AG09309 (cell line): ENCODE results near the gene RBMS3.
"Not testable (repeated sequence)": the region's sequence is repeated elsewhere in the genome, so short reads cannot be mapped to it uniquely, and the experiment has no call there.

Experiments
- DNase-seq: peaks from one replicate; pipeline ENCODE4 v3.0.0-alpha.2; 2010; ENCODE audit warnings: low read depth
- H3K4me3 ChIP-seq: 2 replicates; pipeline ENCODE4 v1.5.1; 2011; ENCODE audit warnings: mild to moderate bottlenecking, low read depth, low read length, moderate library complexity; ENCODE audit not compliant: control insufficient read depth
- CTCF ChIP-seq: IDR thresholded peaks from 2 replicates; pipeline ENCODE4 v1.5.1; 2011; ENCODE audit warnings: mild to moderate bottlenecking, low read depth, low read length, inconsistent platforms; ENCODE audit not compliant: insufficient read depth, control insufficient read depth; ENCODE audit errors: missing control alignments

The RBMS3 gene

GRCh38 chr3:29802057-29802456 is 521.2 kb downstream of the RBMS3 start:
- no peak overlapping the region for H3K4me3 ChIP-seq
- no peak for TF ChIP-seq CTCF
- no peak for DNase-seq

GRCh38 chr3:29804044-29804443 is 523.2 kb downstream of the RBMS3 start:
- no peak for TF ChIP-seq CTCF
- no peak for DNase-seq
- H3K4me3 ChIP-seq: no peak overlapping the region

- TF ChIP-seq CTCF: no peak
- DNase-seq: no peak
- H3K4me3 ChIP-seq: no peak overlapping the region
These were observed 524.9 kb downstream of the RBMS3 start for GRCh38 chr3:29805757-29806156.

GRCh38 chr3:29808324-29808723 is 527.5 kb downstream of the RBMS3 start:
- H3K4me3 ChIP-seq, DNase-seq: not testable (repeated sequence)

- no peak overlapping the region for H3K4me3 ChIP-seq
- TF ChIP-seq CTCF: no peak
- peak; percentile 27 for DNase-seq
These were observed 541.2 kb downstream of the RBMS3 start for GRCh38 chr3:29822071-29822470.

- TF ChIP-seq CTCF: no peak
- H3K4me3 ChIP-seq: no peak overlapping the region
- DNase-seq: no peak
These were observed 542.4 kb downstream of the RBMS3 start for GRCh38 chr3:29823233-29823632.

- TF ChIP-seq CTCF: no peak
- no peak for DNase-seq
- no peak overlapping the region for H3K4me3 ChIP-seq
These were observed 545.8 kb downstream of the RBMS3 start for GRCh38 chr3:29826712-29827111.
